HepG2 (cell line): ENCODE data around the gene MTCH2. TPM values are rescaled to one million over a fixed set of nuclear protein-coding genes. Genes with fewer than 3 reads are reported as not detected.

Experiments used
- HNF4G ChIP-seq, 2 experiments: sonication (generic) in 1 of 2; formaldehyde crosslinking in 1 of 2; IDR thresholded peaks; 2 replicates each; pipeline versions ENCODE4 v1.4.0 to v1.6.1; 2011 to 2020; ENCODE audit warnings: borderline replicate concordance in 2 of 2, low read depth in 2 of 2, mild to moderate bottlenecking in 2 of 2, low read length in 1 of 2, missing genetic modification reagents in 1 of 2, moderate library complexity in 1 of 2
- MTF2 ChIP-seq: sonication (generic); formaldehyde crosslinking; IDR thresholded peaks from 2 replicates; pipeline ENCODE4 v1.5.0; 2020; ENCODE audit warnings: missing genetic modification reagents, borderline replicate concordance
- POLR2AphosphoS5 ChIP-seq: IDR thresholded peaks from 2 replicates; pipeline ENCODE4 v1.6.1; 2012; ENCODE audit warnings: low read depth, low read length
- PTBP1 ChIP-seq: fragments of 200-400 bp; formaldehyde crosslinking; IDR thresholded peaks from 2 replicates; pipeline ENCODE4 v1.6.1; 2018; ENCODE audit warnings: low read length, low read depth; ENCODE audit not compliant: poor library complexity, severe bottlenecking
- RAD51 ChIP-seq: fragments of 450-650 bp; IDR thresholded peaks from 2 replicates; pipeline ENCODE4 v1.6.1; 2016; ENCODE audit warnings: borderline replicate concordance
- RCOR2 ChIP-seq: IDR thresholded peaks from 2 replicates; pipeline ENCODE4 v1.6.1; 2016; ENCODE audit warnings: missing biosample characterization, missing genetic modification reagents
- SETDB1 ChIP-seq: sonication (generic); formaldehyde crosslinking; IDR thresholded peaks from 2 replicates; pipeline ENCODE4 v1.5.1; 2020; ENCODE audit warnings: missing genetic modification reagents, mild to moderate bottlenecking, borderline replicate concordance
- ZNF234 ChIP-seq: sonication (generic); formaldehyde crosslinking; conservative IDR thresholded peaks from 2 replicates; pipeline ENCODE4 v1.5.1; 2020; ENCODE audit warnings: mild to moderate bottlenecking, missing genetic modification reagents
- ZNF496 ChIP-seq: sonication (generic); formaldehyde crosslinking; IDR thresholded peaks from 2 replicates; pipeline ENCODE4 v1.8.1; 2023; ENCODE audit warnings: mild to moderate bottlenecking, moderate library complexity, missing genetic modification reagents; ENCODE audit not compliant: insufficient replicate concordance
- ZNF577 ChIP-seq: sonication (generic); formaldehyde crosslinking; IDR thresholded peaks from 2 replicates; pipeline ENCODE4 v1.4.0; 2020; ENCODE audit warnings: mild to moderate bottlenecking, low read depth, missing genetic modification reagents, borderline replicate concordance
- ZNF703 ChIP-seq: sonication (generic); formaldehyde crosslinking; IDR thresholded peaks from 2 replicates; pipeline ENCODE4 v1.5.1; 2020; ENCODE audit warnings: missing genetic modification reagents, mild to moderate bottlenecking, moderate library complexity, borderline replicate concordance
- ZNF747 ChIP-seq: sonication (generic); formaldehyde crosslinking; IDR thresholded peaks from 2 replicates; pipeline ENCODE4 v1.8.1; 2023; ENCODE audit warnings: missing genetic modification reagents, mild to moderate bottlenecking, borderline replicate concordance
- ZNF83 ChIP-seq: sonication (generic); formaldehyde crosslinking; IDR thresholded peaks from 2 replicates; pipeline ENCODE4 v1.4.0; 2020; ENCODE audit warnings: missing genetic modification reagents, mild to moderate bottlenecking, borderline replicate concordance
- ZNF839 ChIP-seq: sonication (generic); formaldehyde crosslinking; IDR thresholded peaks from 2 replicates; pipeline ENCODE4 v1.4.0; 2020; ENCODE audit warnings: missing genetic modification reagents, mild to moderate bottlenecking, borderline replicate concordance
- polyA plus RNA-seq, 8 experiments: library from polyadenylated mRNA; depleted of rRNA in 3 of 8; stranded (reverse) in 7 of 8; unstranded in 1 of 8; fragments of >200 nt; fragmentation: Illumina TruSeq in 4 of 8; extraction: Trizol in 4 of 8; gene quantifications; 2 replicates each; pipeline versions ENCODE4 v1.2.1 to v1.2.3, GENCODE V29; 2011 to 2016; ENCODE audit warnings: low read depth in 4 of 8, missing spikeins in 1 of 8, mixed read lengths in 1 of 8; ENCODE audit not compliant: insufficient read depth in 1 of 8
- total RNA-seq, 5 experiments: library from RNA; depleted of rRNA; stranded (reverse); fragments of >200 nt; fragmentation: Illumina TruSeq; extraction: Trizol; gene quantifications; 2 replicates each; pipeline ENCODE4 v1.2.3, GENCODE V29; 2016; ENCODE audit warnings: low read depth in 1 of 5
- TF ChIP-seq, protein P1 (sequence below): sonication (generic); formaldehyde crosslinking; IDR thresholded peaks from 2 replicates; pipeline ENCODE4 v1.5.0; 2020; ENCODE audit warnings: mild to moderate bottlenecking, missing genetic modification reagents, borderline replicate concordance
- TF ChIP-seq, protein P2 (sequence below): sonication (generic); formaldehyde crosslinking; IDR thresholded peaks from 2 replicates; pipeline ENCODE4 v1.5.0; 2020; ENCODE audit warnings: missing genetic modification reagents
- TF ChIP-seq, protein P3 (sequence below): sonication (generic); formaldehyde crosslinking; IDR thresholded peaks from 2 replicates; pipeline ENCODE4 v1.4.0; 2020; ENCODE audit warnings: mild to moderate bottlenecking, missing genetic modification reagents
- TF ChIP-seq, protein P4 (sequence below): sonication (generic); formaldehyde crosslinking; IDR thresholded peaks from 2 replicates; pipeline ENCODE4 v1.4.0; 2020; ENCODE audit warnings: missing genetic modification reagents, borderline replicate concordance

MTCH2 gene
- total and polyA plus RNA-seq, 2 of the 13 experiments (the other 11 are each of a cell fraction or from before 2014, with no cell fraction given), result 112 to 272 TPM

- TF ChIP-seq ZNF703, result peak; percentile 73; the same call in 1 of the 2 replicates
- peak; percentile 69; the same call in 1 of the 2 replicates for TF ChIP-seq ZNF839 (CRISPR knock-in tag)
- TF ChIP-seq HNF4G (IDR thresholded peaks at IDR 0.05; ENCODE audit: borderline replicate concordance, low read depth, low read length), result no peak; the same call in 1 of the 2 replicates
- TF ChIP-seq HNF4G (CRISPR knock-in tag; IDR thresholded peaks at IDR 0.05; ENCODE audit: borderline replicate concordance, low read depth), result no peak; the same call in 1 of the 2 replicates
- no peak for TF ChIP-seq ZNF83 (CRISPR knock-in tag)
- TF ChIP-seq ZNF747, result peak; percentile 86
- peak; percentile 14; the same call in 1 of the 2 replicates for TF ChIP-seq RCOR2
- TF ChIP-seq, protein P1, sequence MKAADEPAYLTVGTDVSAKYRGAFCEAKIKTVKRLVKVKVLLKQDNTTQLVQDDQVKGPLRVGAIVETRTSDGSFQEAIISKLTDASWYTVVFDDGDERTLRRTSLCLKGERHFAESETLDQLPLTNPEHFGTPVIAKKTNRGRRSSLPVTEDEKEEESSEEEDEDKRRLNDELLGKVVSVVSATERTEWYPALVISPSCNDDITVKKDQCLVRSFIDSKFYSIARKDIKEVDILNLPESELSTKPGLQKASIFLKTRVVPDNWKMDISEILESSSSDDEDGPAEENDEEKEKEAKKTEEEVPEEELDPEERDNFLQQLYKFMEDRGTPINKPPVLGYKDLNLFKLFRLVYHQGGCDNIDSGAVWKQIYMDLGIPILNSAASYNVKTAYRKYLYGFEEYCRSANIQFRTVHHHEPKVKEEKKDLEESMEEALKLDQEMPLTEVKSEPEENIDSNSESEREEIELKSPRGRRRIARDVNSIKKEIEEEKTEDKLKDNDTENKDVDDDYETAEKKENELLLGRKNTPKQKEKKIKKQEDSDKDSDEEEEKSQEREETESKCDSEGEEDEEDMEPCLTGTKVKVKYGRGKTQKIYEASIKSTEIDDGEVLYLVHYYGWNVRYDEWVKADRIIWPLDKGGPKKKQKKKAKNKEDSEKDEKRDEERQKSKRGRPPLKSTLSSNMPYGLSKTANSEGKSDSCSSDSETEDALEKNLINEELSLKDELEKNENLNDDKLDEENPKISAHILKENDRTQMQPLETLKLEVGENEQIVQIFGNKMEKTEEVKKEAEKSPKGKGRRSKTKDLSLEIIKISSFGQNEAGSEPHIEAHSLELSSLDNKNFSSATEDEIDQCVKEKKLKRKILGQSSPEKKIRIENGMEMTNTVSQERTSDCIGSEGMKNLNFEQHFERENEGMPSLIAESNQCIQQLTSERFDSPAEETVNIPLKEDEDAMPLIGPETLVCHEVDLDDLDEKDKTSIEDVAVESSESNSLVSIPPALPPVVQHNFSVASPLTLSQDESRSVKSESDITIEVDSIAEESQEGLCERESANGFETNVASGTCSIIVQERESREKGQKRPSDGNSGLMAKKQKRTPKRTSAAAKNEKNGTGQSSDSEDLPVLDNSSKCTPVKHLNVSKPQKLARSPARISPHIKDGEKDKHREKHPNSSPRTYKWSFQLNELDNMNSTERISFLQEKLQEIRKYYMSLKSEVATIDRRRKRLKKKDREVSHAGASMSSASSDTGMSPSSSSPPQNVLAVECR (CRISPR knock-in tag), result peak; percentile 98
- peak; percentile 88 for TF ChIP-seq MTF2
- TF ChIP-seq ZNF577 (CRISPR knock-in tag), result no peak
- no peak for TF ChIP-seq SETDB1 (CRISPR knock-in tag)
- peak; percentile 85 for TF ChIP-seq POLR2AphosphoS5
- TF ChIP-seq, protein P2, sequence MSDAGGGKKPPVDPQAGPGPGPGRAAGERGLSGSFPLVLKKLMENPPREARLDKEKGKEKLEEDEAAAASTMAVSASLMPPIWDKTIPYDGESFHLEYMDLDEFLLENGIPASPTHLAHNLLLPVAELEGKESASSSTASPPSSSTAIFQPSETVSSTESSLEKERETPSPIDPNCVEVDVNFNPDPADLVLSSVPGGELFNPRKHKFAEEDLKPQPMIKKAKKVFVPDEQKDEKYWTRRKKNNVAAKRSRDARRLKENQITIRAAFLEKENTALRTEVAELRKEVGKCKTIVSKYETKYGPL, result no peak; the same call in 1 of the 2 replicates
- peak; percentile 96 for TF ChIP-seq ZNF234 (CRISPR knock-in tag)
- no peak for TF ChIP-seq PTBP1
- no peak for TF ChIP-seq RAD51
- no peak for TF ChIP-seq ZNF496 (CRISPR knock-in tag)
- TF ChIP-seq, protein P3, sequence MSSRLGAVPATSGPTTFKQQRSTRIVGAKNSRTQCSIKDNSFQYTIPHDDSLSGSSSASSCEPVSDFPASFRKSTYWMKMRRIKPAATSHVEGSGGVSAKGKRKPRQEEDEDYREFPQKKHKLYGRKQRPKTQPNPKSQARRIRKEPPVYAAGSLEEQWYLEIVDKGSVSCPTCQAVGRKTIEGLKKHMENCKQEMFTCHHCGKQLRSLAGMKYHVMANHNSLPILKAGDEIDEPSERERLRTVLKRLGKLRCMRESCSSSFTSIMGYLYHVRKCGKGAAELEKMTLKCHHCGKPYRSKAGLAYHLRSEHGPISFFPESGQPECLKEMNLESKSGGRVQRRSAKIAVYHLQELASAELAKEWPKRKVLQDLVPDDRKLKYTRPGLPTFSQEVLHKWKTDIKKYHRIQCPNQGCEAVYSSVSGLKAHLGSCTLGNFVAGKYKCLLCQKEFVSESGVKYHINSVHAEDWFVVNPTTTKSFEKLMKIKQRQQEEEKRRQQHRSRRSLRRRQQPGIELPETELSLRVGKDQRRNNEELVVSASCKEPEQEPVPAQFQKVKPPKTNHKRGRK, result no peak
- TF ChIP-seq, protein P4, sequence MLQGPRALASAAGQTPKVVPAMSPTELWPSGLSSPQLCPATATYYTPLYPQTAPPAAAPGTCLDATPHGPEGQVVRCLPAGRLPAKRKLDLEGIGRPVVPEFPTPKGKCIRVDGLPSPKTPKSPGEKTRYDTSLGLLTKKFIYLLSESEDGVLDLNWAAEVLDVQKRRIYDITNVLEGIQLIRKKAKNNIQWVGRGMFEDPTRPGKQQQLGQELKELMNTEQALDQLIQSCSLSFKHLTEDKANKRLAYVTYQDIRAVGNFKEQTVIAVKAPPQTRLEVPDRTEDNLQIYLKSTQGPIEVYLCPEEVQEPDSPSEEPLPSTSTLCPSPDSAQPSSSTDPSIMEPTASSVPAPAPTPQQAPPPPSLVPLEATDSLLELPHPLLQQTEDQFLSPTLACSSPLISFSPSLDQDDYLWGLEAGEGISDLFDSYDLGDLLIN (CRISPR knock-in tag), result no peak
These were observed 63.5 kb downstream of the MTCH2 start, which contains the start of the genes KBTBD4 and NDUFS3 (continued) for GRCh38 chr11:47578524-47579494.
